Measurements from ENCODE around the gene SETD3.

DNA sequence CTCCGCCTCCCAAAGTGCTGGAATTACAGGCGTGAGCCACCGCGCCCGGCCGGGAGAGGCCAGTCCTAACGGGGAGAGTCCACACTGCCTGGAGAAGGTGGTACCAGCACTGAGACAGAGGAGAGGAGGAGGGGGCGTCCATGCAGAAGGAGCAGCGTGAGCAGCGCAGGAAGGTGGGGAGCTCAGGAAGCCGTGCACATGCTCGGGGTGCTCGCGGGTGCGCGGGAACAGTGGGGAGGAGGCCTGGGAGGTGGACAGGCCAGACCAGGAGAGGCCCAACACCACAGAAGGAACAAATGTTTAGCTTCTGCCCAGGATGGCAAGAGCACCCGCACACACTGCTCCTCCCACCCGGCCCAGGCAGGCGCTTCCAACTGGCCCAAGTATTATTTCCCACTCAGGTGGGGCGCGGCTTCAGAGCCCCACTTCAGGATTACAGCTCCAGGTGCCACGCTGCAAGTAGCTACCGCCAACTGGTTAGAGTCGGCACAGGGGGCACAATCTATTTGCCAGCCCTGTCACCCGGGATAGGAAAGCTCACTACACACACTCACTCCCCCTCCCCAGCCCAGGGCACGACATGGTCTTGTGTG, 127.9 kb downstream of the SETD3 start:
- no peak for TF ChIP-seq CTCF (IDR thresholded peaks at IDR 0.05)
- no peak for TF ChIP-seq POLR2A (IDR thresholded peaks at IDR 0.05)
